SK-N-SH (cell line): ENCODE results near the gene CCAR1.

ENCODE experiments used
- CTCF ChIP-seq: fragments of 200-600 bp; sonication (generic); IDR thresholded peaks from 2 replicates; pipeline ENCODE4 v1.6.1; 2017; ENCODE audit warnings: antibody characterized with exemption, mild to moderate bottlenecking, moderate library complexity
- ELF1 ChIP-seq: IDR thresholded peaks from 2 replicates; pipeline ENCODE4 v1.4.0; 2012
- EP300 ChIP-seq, 2 experiments: IDR thresholded peaks; 2 replicates each; pipeline versions ENCODE4 v1.4.0 to v1.6.1; 2012; ENCODE audit warnings: borderline replicate concordance in 1 of 2, low read depth in 1 of 2, low read length in 1 of 2
- MAX ChIP-seq: IDR thresholded peaks from 2 replicates; pipeline ENCODE4 v1.4.0; 2012; ENCODE audit warnings: low read depth
- POLR2AphosphoS5 ChIP-seq: IDR thresholded peaks from 2 replicates; pipeline ENCODE4 v1.6.1; 2012; ENCODE audit warnings: low read depth, low read length
- RFX5 ChIP-seq: IDR thresholded peaks from 2 replicates; pipeline ENCODE4 v1.6.1; 2012; ENCODE audit warnings: mild to moderate bottlenecking, improper control_type of control experiment, low read length
- SIN3A ChIP-seq: IDR thresholded peaks from 2 replicates; pipeline ENCODE4 v1.6.1; 2012; ENCODE audit warnings: low read depth, mild to moderate bottlenecking, low read length, moderate library complexity, borderline replicate concordance
- TCF12 ChIP-seq: IDR thresholded peaks from 2 replicates; pipeline ENCODE4 v1.4.0; 2012
- USF2 ChIP-seq: fragments of 150-350 bp; IDR thresholded peaks from 2 replicates; pipeline ENCODE4 v1.6.1; 2017; ENCODE audit warnings: antibody characterized with exemption, low read length, low read depth, borderline replicate concordance
- TF ChIP-seq, protein P1 (sequence below): fragments of 150-350 bp; IDR thresholded peaks from 2 replicates; pipeline ENCODE4 v1.6.1; 2016; ENCODE audit warnings: mild to moderate bottlenecking, low read depth, low read length

GRCh38 chr10:68727146-68727545, 6.1 kb downstream of the CCAR1 start:
- TF ChIP-seq CTCF (no peak), POLR2AphosphoS5 (no peak), MAX (no peak), EP300 (IDR thresholded peaks at IDR 0.05; ENCODE audit: borderline replicate concordance in 1 of 2, low read depth in 1 of 2, low read length in 1 of 2) (no peak), RFX5 (no peak), ELF1 (no peak), TCF12 (no peak), USF2 (no peak), SIN3A (no peak)
- TF ChIP-seq, protein P1, sequence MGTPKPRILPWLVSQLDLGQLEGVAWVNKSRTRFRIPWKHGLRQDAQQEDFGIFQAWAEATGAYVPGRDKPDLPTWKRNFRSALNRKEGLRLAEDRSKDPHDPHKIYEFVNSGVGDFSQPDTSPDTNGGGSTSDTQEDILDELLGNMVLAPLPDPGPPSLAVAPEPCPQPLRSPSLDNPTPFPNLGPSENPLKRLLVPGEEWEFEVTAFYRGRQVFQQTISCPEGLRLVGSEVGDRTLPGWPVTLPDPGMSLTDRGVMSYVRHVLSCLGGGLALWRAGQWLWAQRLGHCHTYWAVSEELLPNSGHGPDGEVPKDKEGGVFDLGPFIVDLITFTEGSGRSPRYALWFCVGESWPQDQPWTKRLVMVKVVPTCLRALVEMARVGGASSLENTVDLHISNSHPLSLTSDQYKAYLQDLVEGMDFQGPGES = no peak
